ENCODE data around the gene SERPIND1. TPM values are rescaled to one million over a fixed set of nuclear protein-coding genes. Genes with fewer than 3 reads are reported as not detected.

Gene SERPIND1
- polyA plus RNA-seq, 1 donor from 2014 or later = not detected

DNA sequence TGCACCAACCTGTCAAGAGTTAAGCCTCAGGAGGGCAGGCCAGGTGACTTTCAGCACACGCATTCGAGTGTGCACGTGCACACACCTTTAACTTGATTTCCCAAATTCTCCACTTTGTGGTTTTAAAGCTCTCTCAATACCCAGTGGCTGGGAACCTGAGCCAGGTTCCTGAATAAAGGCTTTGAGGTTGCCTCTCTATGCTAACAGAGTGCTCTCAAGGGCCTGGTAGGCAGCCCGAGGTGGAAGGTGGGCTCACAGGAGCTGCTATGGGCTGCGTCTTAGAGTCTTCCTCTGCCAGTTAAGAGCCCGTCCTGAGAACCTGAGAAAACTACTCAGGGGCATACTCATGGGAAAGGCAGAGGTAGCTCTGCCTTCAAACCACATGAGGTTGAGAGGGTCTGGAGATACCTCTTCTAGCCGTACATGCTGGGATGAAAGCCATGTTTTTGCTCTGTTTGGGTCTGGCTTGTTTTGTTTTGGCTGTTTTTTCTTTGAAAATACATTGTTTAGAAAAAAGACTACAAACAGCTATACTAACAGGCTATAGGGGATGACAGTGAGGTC is 11.6 kb upstream of the SERPIND1 start:
- Histone ChIP-seq H3K4me2 (ENCODE audit: low read length) (no peak overlapping the region), H3K9me2 (ENCODE audit: insufficient read depth, low read length) (no peaks in the 10 kb centered on the region), H3K36me3 (ENCODE audit: insufficient read depth, low read length) (peaks cover 15% of the 10 kb centered on the region), H3K27ac (ENCODE audit: low read length) (no peak overlapping the region), H3K9ac (ENCODE audit: low read length) (no peak overlapping the region), H2AFZ (ENCODE audit: low read depth, low read length) (no peak overlapping the region), H3F3A (ENCODE audit: insufficient read depth, low read length, poor library complexity, severe bottlenecking) (no peaks in the 10 kb centered on the region), H4K20me1 (ENCODE audit: insufficient read depth) (no peaks in the 10 kb centered on the region), H3K4me3 (ENCODE audit: low read length) (no peak overlapping the region), H3K9me3 (ENCODE audit: low read length) (no peaks in the 10 kb centered on the region), H3K79me2 (replicated peaks; ENCODE audit: insufficient read depth, low read length) (no peaks in the 10 kb centered on the region), H3K27me3 (ENCODE audit: insufficient read depth, low read depth, low read length) (no peaks in the 10 kb centered on the region)
- TF ChIP-seq EP300 (conservative IDR thresholded peaks at IDR 0.05; ENCODE audit: poor library complexity, severe bottlenecking) (no peak), POLR2AphosphoS5 (IDR thresholded peaks at IDR 0.05) (no peak), EZH2 (IDR thresholded peaks at IDR 0.05; ENCODE audit: borderline replicate concordance, insufficient read depth, low read length, poor library complexity, severe bottlenecking) (no peak), SMC3 (conservative IDR thresholded peaks at IDR 0.05; ENCODE audit: poor library complexity) (no peak), MXI1 (conservative IDR thresholded peaks at IDR 0.05; ENCODE audit: poor library complexity, severe bottlenecking) (no peak), RAD21 (conservative IDR thresholded peaks at IDR 0.05) (no peak), TAF1 (IDR thresholded peaks at IDR 0.05; ENCODE audit: low read depth) (no peak)
- TF ChIP-seq, protein P1, sequence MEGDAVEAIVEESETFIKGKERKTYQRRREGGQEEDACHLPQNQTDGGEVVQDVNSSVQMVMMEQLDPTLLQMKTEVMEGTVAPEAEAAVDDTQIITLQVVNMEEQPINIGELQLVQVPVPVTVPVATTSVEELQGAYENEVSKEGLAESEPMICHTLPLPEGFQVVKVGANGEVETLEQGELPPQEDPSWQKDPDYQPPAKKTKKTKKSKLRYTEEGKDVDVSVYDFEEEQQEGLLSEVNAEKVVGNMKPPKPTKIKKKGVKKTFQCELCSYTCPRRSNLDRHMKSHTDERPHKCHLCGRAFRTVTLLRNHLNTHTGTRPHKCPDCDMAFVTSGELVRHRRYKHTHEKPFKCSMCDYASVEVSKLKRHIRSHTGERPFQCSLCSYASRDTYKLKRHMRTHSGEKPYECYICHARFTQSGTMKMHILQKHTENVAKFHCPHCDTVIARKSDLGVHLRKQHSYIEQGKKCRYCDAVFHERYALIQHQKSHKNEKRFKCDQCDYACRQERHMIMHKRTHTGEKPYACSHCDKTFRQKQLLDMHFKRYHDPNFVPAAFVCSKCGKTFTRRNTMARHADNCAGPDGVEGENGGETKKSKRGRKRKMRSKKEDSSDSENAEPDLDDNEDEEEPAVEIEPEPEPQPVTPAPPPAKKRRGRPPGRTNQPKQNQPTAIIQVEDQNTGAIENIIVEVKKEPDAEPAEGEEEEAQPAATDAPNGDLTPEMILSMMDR (IDR thresholded peaks at IDR 0.05; ENCODE audit: poor library complexity, severe bottlenecking) = no peak
- TF ChIP-seq, protein P2, sequence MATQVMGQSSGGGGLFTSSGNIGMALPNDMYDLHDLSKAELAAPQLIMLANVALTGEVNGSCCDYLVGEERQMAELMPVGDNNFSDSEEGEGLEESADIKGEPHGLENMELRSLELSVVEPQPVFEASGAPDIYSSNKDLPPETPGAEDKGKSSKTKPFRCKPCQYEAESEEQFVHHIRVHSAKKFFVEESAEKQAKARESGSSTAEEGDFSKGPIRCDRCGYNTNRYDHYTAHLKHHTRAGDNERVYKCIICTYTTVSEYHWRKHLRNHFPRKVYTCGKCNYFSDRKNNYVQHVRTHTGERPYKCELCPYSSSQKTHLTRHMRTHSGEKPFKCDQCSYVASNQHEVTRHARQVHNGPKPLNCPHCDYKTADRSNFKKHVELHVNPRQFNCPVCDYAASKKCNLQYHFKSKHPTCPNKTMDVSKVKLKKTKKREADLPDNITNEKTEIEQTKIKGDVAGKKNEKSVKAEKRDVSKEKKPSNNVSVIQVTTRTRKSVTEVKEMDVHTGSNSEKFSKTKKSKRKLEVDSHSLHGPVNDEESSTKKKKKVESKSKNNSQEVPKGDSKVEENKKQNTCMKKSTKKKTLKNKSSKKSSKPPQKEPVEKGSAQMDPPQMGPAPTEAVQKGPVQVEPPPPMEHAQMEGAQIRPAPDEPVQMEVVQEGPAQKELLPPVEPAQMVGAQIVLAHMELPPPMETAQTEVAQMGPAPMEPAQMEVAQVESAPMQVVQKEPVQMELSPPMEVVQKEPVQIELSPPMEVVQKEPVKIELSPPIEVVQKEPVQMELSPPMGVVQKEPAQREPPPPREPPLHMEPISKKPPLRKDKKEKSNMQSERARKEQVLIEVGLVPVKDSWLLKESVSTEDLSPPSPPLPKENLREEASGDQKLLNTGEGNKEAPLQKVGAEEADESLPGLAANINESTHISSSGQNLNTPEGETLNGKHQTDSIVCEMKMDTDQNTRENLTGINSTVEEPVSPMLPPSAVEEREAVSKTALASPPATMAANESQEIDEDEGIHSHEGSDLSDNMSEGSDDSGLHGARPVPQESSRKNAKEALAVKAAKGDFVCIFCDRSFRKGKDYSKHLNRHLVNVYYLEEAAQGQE (IDR thresholded peaks at IDR 0.05; ENCODE audit: borderline replicate concordance) = no peak

- H3F3A ChIP-seq (ENCODE audit: insufficient read depth, low read length, poor library complexity, severe bottlenecking) = no peaks in the 10 kb centered on the region
- H3K27ac ChIP-seq (ENCODE audit: low read length) = no peak overlapping the region
- no peaks in the 10 kb centered on the region for H4K20me1 ChIP-seq (ENCODE audit: insufficient read depth)
- no peak overlapping the region for H3K9ac ChIP-seq (ENCODE audit: low read length)
- H3K27me3 ChIP-seq (ENCODE audit: insufficient read depth, low read depth, low read length) = no peaks in the 10 kb centered on the region
- H3K9me2 ChIP-seq (ENCODE audit: insufficient read depth, low read length) = no peaks in the 10 kb centered on the region
- H3K36me3 ChIP-seq (ENCODE audit: insufficient read depth, low read length) = peaks cover 15% of the 10 kb centered on the region
- no peak overlapping the region for H3K4me2 ChIP-seq (ENCODE audit: low read length)
- H3K4me3 ChIP-seq (ENCODE audit: low read length) = no peak overlapping the region
- no peak for TF ChIP-seq RAD21 (conservative IDR thresholded peaks at IDR 0.05)
- no peak for TF ChIP-seq EP300 (conservative IDR thresholded peaks at IDR 0.05; ENCODE audit: poor library complexity, severe bottlenecking)
- TF ChIP-seq TAF1 (IDR thresholded peaks at IDR 0.05; ENCODE audit: low read depth) = no peak
- no peak for TF ChIP-seq POLR2AphosphoS5 (IDR thresholded peaks at IDR 0.05)
- TF ChIP-seq, protein P1 (IDR thresholded peaks at IDR 0.05; ENCODE audit: poor library complexity, severe bottlenecking) = no peak
- no peak for TF ChIP-seq MXI1 (conservative IDR thresholded peaks at IDR 0.05; ENCODE audit: poor library complexity, severe bottlenecking)
- no peak for TF ChIP-seq SMC3 (conservative IDR thresholded peaks at IDR 0.05; ENCODE audit: poor library complexity)
- no peak for TF ChIP-seq EZH2 (IDR thresholded peaks at IDR 0.05; ENCODE audit: borderline replicate concordance, insufficient read depth, low read length, poor library complexity, severe bottlenecking)
- TF ChIP-seq, protein P2 (IDR thresholded peaks at IDR 0.05; ENCODE audit: borderline replicate concordance) = no peak
- no peaks in the 10 kb centered on the region for H3K9me3 ChIP-seq (ENCODE audit: low read length)
- no peaks in the 10 kb centered on the region for H3K79me2 ChIP-seq (replicated peaks; ENCODE audit: insufficient read depth, low read length)
- no peak overlapping the region for H2AFZ ChIP-seq (ENCODE audit: low read depth, low read length)
Observed at GRCh38 chr22:20763630-20764470, 10.1 kb upstream of the SERPIND1 start.
